Heart left ventricle (tissue), 16 donors: ENCODE data around the gene AGRN. TPM values are rescaled to one million over a fixed set of nuclear protein-coding genes. Genes with fewer than 3 reads are reported as not detected.
A peak's percentile ranks its signal among the peaks of the same experiment; 100 is the strongest.

Source experiments
- ATAC-seq, 4 donors: fragments of 200-7000 bp; cut with Tn5 transposase; one replicate each; pipeline ENCODE4 v1.9.1; 2020 to 2022; ENCODE audit warnings: moderate library complexity in 4 of 4, mild to moderate bottlenecking in 3 of 4, moderate number of reproducible peaks in 1 of 4
- DNase-seq, 5 donors: peaks; one replicate each; pipeline ENCODE4 v3.0.0-alpha.2; 2020
- H3K27ac ChIP-seq, 12 donors: fragments of 200-600 bp; sonication (generic) in 4 of 12; one replicate each; pipeline versions ENCODE4 v1.5.0 to v1.8.0; 2016 to 2022; ENCODE audit warnings: mild to moderate bottlenecking in 2 of 12
- H3K27me3 ChIP-seq, 9 donors: fragments of 200-600 bp; sonication (generic) in 2 of 9; one replicate each; pipeline versions ENCODE4 v1.5.1 to v1.8.0; 2016 to 2022; ENCODE audit warnings: mild to moderate bottlenecking in 3 of 9
- H3K36me3 ChIP-seq, 9 donors: fragments of 200-600 bp; sonication (generic) in 2 of 9; one replicate each; pipeline versions ENCODE4 v1.5.0 to v1.8.0; 2018 to 2022; ENCODE audit warnings: mild to moderate bottlenecking in 2 of 9
- H3K4me1 ChIP-seq, 12 donors: fragments of 200-600 bp; sonication (generic) in 4 of 12; one replicate each; pipeline versions ENCODE4 v1.5.0 to v1.8.0; 2016 to 2022; ENCODE audit warnings: mild to moderate bottlenecking in 3 of 12
- H3K4me3 ChIP-seq, 12 donors: fragments of 200-600 bp; sonication (generic) in 4 of 12; one replicate each; pipeline versions ENCODE4 v1.5.0 to v1.8.0; 2017 to 2022; ENCODE audit warnings: mild to moderate bottlenecking in 9 of 12, moderate library complexity in 4 of 12
- H3K9me3 ChIP-seq, 12 donors: fragments of 200-600 bp; sonication (generic) in 4 of 12; one replicate each; pipeline versions ENCODE4 v1.5.0 to v1.8.0; 2016 to 2022; ENCODE audit warnings: mild to moderate bottlenecking in 1 of 12
- CTCF ChIP-seq, 12 donors: fragments of 200-600 bp; sonication (generic) in 4 of 12; IDR thresholded peaks; one replicate each; pipeline versions ENCODE4 v1.5.0 to v1.8.0; 2018 to 2022; ENCODE audit warnings: antibody characterized with exemption in 12 of 12, mild to moderate bottlenecking in 5 of 12
- POLR2A ChIP-seq, 2 donors: fragments of 450-650 bp; IDR thresholded peaks; one replicate each; pipeline ENCODE4 v1.6.1; 2017; ENCODE audit warnings: antibody characterized with exemption in 2 of 2, mild to moderate bottlenecking in 2 of 2, moderate library complexity in 2 of 2
- WGBS, 4 donors: extraction: QIAGEN DNeasy Blood & Tissue Kit in 2 of 4; methylation state at CpG; one replicate each; pipeline versions ENCODE4 v1.1.5 to v1.1.7; 2013 to 2018; 5-methylcytosine and 5-hydroxymethylcytosine counted together
- intact Hi-C, 10 donors: fragments of 100-400 bp; cut with DNase I; formaldehyde crosslinking; loops; one replicate each; pipeline versions ENCODE4 v1.11.1 to v1.14.2; 2022
- polyA plus RNA-seq, 2 donors: library from polyadenylated mRNA; stranded (reverse); fragments of 200-250 nt; gene quantifications; one replicate each; pipeline ENCODE4 v1.2.3, GENCODE V29; 2013
- total RNA-seq, 9 donors: library from RNA; depleted of rRNA in 2 of 9; stranded (reverse); fragments of >200 nt in 2 of 9; fragmentation: NEBNext Ultra II Directional in 3 of 9; extraction: Animal tissue kit (Norgen Biotek cat#: 25700) in 3 of 9; gene quantifications; one replicate each; pipeline versions ENCODE4 v1.1.0 to v1.2.4, GENCODE V29; 2016 to 2023
- donor health status: ischemic (EF 13 %, LVEDD 7.1; RV severe dilation, severe dysfunction).
- donor health status: healthy with polysubstance abuse.
- donor health status: DM: no; HTN: yes; CAD: no.
- donor health status: DM: no; HTN: no; CAD: no.
- donor health status: ischemic (EF 25% LVEDD 6.9; RV normal size, moderate dysfunction).
- donor health status: ischemic (EF 25% LVEDD 5.7; RV mildly dilated, moderate dysfunction).
- donor health status: healthy.
- donor health status: DM: yes; HTN: yes; CAD: no.
- donor health status: ischemic (EF 35%, LVEDD 5.7; RV mildly dilated, moderate dysfunction).
- donor health status: nonischemic (EF 11% LVEDD 7.7; RV severe dilation, severe dysfunction).
- donor health status: DM: yes; HTN: yes; CAD: no.
- donor health status: PGD.
- donor health status: ischemic (EF 29% LVEDD 5.4; RV normal size, mild dysfunction).
- donor health status: nonischemic (EF 23%, LVEDD 6.1; RV moderate dilation, normal function).

AGRN gene
- total and polyA plus RNA-seq, 11 donors, result 9.7 to 45.7 (median 18.6) TPM

- Histone ChIP-seq H3K27ac (no peak overlapping the region), H3K4me3 (peak overlapping the region in 1 of 12 donors; percentile 89), H3K36me3 (no peaks in the 10 kb centered on the region), H3K27me3 (peaks cover 0 to 10% (median 0%) of the 10 kb centered on the region in 9 donors), H3K9me3 (no peaks in the 10 kb centered on the region), H3K4me1 (peaks cover 0 to 60% (median 37%) of the 10 kb centered on the region in 12 donors)
- 92 to 95% (median 93%) methylated on average over 2 to 10 of the region's 10 CpGs; no CpG with 5 or more reads in 1 of the 4 donors for WGBS, 4 donors
- intact Hi-C loops, result loop anchor here in 3 of 10 donors (5.0 kb wide), 1 partner anchor 40 kb away; no protein-coding TSS in a partner anchor
- TF ChIP-seq CTCF (IDR thresholded peaks at IDR 0.05) (no peak), POLR2A (IDR thresholded peaks at IDR 0.05) (no peak)
- DNase-seq (no peak), ATAC-seq (no peak)
Observed at GRCh38 chr1:1021920-1022259, 2.0 kb downstream of the AGRN start.

GRCh38 chr1:1022302-1023009, 2.5 kb downstream of the AGRN start:
- DNase-seq, result no peak
- 75 to 94% (median 78%) methylated on average over 18 to 27 of the region's 27 CpGs for WGBS, 4 donors
- no peaks in the 10 kb centered on the region for H3K9me3 ChIP-seq
- H3K4me3 ChIP-seq, result no peak overlapping the region
- peaks cover 0 to 10% (median 0%) of the 10 kb centered on the region in 9 donors for H3K27me3 ChIP-seq
- TF ChIP-seq CTCF (IDR thresholded peaks at IDR 0.05) (no peak), POLR2A (IDR thresholded peaks at IDR 0.05) (no peak)
- no peak for ATAC-seq
- no peak overlapping the region for H3K27ac ChIP-seq
- H3K4me1 ChIP-seq, result peaks cover 0 to 63% (median 37%) of the 10 kb centered on the region in 12 donors
- no peaks in the 10 kb centered on the region for H3K36me3 ChIP-seq
- intact Hi-C loops, result loop anchor here in 3 of 10 donors (5.0 kb wide), 1 partner anchor 40 kb away; no protein-coding TSS in a partner anchor

- TF ChIP-seq POLR2A (IDR thresholded peaks at IDR 0.05), result no peak
- TF ChIP-seq CTCF (IDR thresholded peaks at IDR 0.05), result no peak
- ATAC-seq (no peak), DNase-seq (no peak)
- H3K4me1 ChIP-seq, result peaks cover 0 to 63% (median 37%) of the 10 kb centered on the region in 12 donors
- H3K4me3 ChIP-seq, result no peak overlapping the region
- H3K36me3 ChIP-seq, result no peaks in the 10 kb centered on the region
- peaks cover 0 to 10% (median 0%) of the 10 kb centered on the region in 9 donors for H3K27me3 ChIP-seq
- 76 to 85% (median 77%) methylated on average over 13 of the region's 13 CpGs for WGBS, 4 donors
- H3K27ac ChIP-seq, result no peak overlapping the region
- no peaks in the 10 kb centered on the region for H3K9me3 ChIP-seq
- intact Hi-C loops, result loop anchor here in 3 of 10 donors (5.0 kb wide), 1 partner anchor 39 kb away; no protein-coding TSS in a partner anchor
Observed at GRCh38 chr1:1023700-1024099, 3.8 kb downstream of the AGRN start.

GRCh38 chr1:1024149-1024770, 4.3 kb downstream of the AGRN start:
- Histone ChIP-seq H3K27ac (peak overlapping the region in 3 of 12 donors; percentile 6 to 73 (median 13)), H3K36me3 (no peaks in the 10 kb centered on the region), H3K9me3 (no peaks in the 10 kb centered on the region), H3K4me1 (peaks cover 0 to 60% (median 35%) of the 10 kb centered on the region in 12 donors), H3K27me3 (peaks cover 0 to 10% (median 0%) of the 10 kb centered on the region in 9 donors), H3K4me3 (peak overlapping the region in 1 of 12 donors; percentile 0)
- ATAC-seq (no peak), DNase-seq (no peak)
- intact Hi-C loops, result loop anchor here in 3 of 10 donors (5.0 kb wide), 1 partner anchor 38 kb away; no protein-coding TSS in a partner anchor
- no peak for TF ChIP-seq POLR2A (IDR thresholded peaks at IDR 0.05)
- WGBS, 4 donors, result 90 to 96% (median 93%) methylated on average over 7 to 9 of the region's 9 CpGs
